ENCODE measurements around the gene NCK2. TPM values are rescaled to one million over a fixed set of nuclear protein-coding genes. Genes with fewer than 3 reads are reported as not detected.

Gene NCK2
- total and polyA plus RNA-seq, 2 of the 4 experiments (the other 2 are of a cell fraction): 15.8 to 22.2 TPM

DNA sequence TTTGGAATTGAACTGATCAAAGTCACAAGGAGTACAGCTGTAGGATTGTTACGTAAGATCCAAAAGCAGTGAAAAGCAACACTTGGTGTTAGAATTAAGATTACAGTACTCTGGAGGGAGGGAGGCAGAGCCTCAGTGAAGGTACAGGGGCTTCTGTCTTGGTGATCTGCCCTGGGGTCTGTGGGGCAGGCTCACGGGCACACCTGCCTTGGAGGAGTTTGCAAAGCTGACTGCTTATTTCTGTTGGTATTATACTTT, 114.9 kb downstream of the NCK2 start:
- no peak overlapping the region for H2AK9ac ChIP-seq (replicated peaks; ENCODE audit: low read depth, low read length, poor library complexity)
- no peak overlapping the region for H2BK120ac ChIP-seq (ENCODE audit: low read depth, low read length)
- H3K18ac ChIP-seq (ENCODE audit: low read depth, low read length): no peak overlapping the region
- no peaks in the 10 kb centered on the region for H3K9me3 ChIP-seq (ENCODE audit: control insufficient read depth, insufficient read depth, low read length)
- H4K5ac ChIP-seq (ENCODE audit: low read depth, low read length): no peak overlapping the region
- POLR2A ChIA-PET (ENCODE audit: unreplicated experiment): no interaction called here
- no peak overlapping the region for H3K56ac ChIP-seq (ENCODE audit: extremely low read depth, insufficient read depth, low read length)
- peaks cover 4% of the 10 kb centered on the region; the same call in 1 of the 2 replicates for H4K20me1 ChIP-seq (ENCODE audit: insufficient read depth, low read length)
- H3K4me3 ChIP-seq (ENCODE audit: insufficient read depth, low read depth, low read length): no peak overlapping the region
- no peak overlapping the region for H3K9ac ChIP-seq (ENCODE audit: low read depth, low read length)
- no peak overlapping the region for H3K4me2 ChIP-seq (ENCODE audit: low read depth, low read length)
- DNase-seq (no peak), ATAC-seq (ENCODE audit: low read depth) (no peak)
- H4K8ac ChIP-seq (ENCODE audit: low read depth in 2 of 2, low read length in 2 of 2): no peak overlapping the region
- no peaks in the 10 kb centered on the region for H3K27me3 ChIP-seq (ENCODE audit: control insufficient read depth, insufficient read depth, low read length)
- peaks cover 8% of the 10 kb centered on the region; the same call in 1 of the 2 replicates for H3K9me1 ChIP-seq (ENCODE audit: insufficient read depth, low read length)
- no peak overlapping the region for H2BK5ac ChIP-seq (ENCODE audit: low read depth, low read length, poor library complexity, severe bottlenecking)
- no peak overlapping the region for H2BK15ac ChIP-seq (ENCODE audit: low read depth, low read length)
- no peak overlapping the region for H2BK20ac ChIP-seq (ENCODE audit: low read depth, low read length)
- no peak for TF ChIP-seq CTCF (conservative IDR thresholded peaks at IDR 0.05; ENCODE audit: low read depth, low read length)
- TF ChIP-seq MXI1 (IDR thresholded peaks at IDR 0.05; ENCODE audit: borderline replicate concordance, low read depth, low read length): no peak
- no peak for TF ChIP-seq SMC3 (IDR thresholded peaks at IDR 0.05; ENCODE audit: low read depth, low read length)
- TF ChIP-seq USF2 (IDR thresholded peaks at IDR 0.05; ENCODE audit: low read depth, low read length): no peak
- no peak for TF ChIP-seq BHLHE40 (IDR thresholded peaks at IDR 0.05; ENCODE audit: low read depth, low read length)
- no peak for TF ChIP-seq CHD1 (IDR thresholded peaks at IDR 0.05; ENCODE audit: low read depth, low read length)
- TF ChIP-seq CEBPB (IDR thresholded peaks at IDR 0.05; ENCODE audit: low read depth, low read length): peak; percentile 58; the same call in 1 of the 2 replicates
- no peak for TF ChIP-seq MAFK (IDR thresholded peaks at IDR 0.05; ENCODE audit: low read depth, low read length)
- CTCF ChIA-PET: no interaction called here
- WGBS, 2 experiments (ENCODE audit: extremely low coverage in 2 of 2, insufficient read length in 1 of 2): 100% methylated on average over 1 of the region's 2 CpGs; no CpG with 5 or more reads in 1 of the 2 experiments
- BruUV-seq (replicated peaks): no TSS peak
- dilution Hi-C loops (cut with HindIII; ENCODE audit: low sequenced_read_pairs, unreplicated experiment): no loop called here
- no peak overlapping the region for H3K14ac ChIP-seq (replicated peaks; ENCODE audit: low read depth, low read length)
- no peak overlapping the region for H3K23ac ChIP-seq (ENCODE audit: low read depth, low read length)
- no peak overlapping the region for H2AFZ ChIP-seq (replicated peaks; ENCODE audit: low read length, poor library complexity)
- H4K91ac ChIP-seq (ENCODE audit: insufficient read depth, low read depth, low read length): no peak overlapping the region
- H2AK5ac ChIP-seq (ENCODE audit: low read depth, low read length): no peak overlapping the region
- peaks cover 3% of the 10 kb centered on the region; the same call in 1 of the 2 replicates for H3K4me1 ChIP-seq (ENCODE audit: control insufficient read depth, insufficient read depth, low read length)
- H3K36me3 ChIP-seq (ENCODE audit: control insufficient read depth, insufficient read depth, low read length): peaks cover 6% of the 10 kb centered on the region
- H3K79me1 ChIP-seq (ENCODE audit: low read depth in 1 of 2, low read length in 2 of 2): peaks cover 35 to 38% of the 10 kb centered on the region in 2 experiments
- no peak overlapping the region for H3K4ac ChIP-seq (ENCODE audit: low read depth, low read length)
- no peak overlapping the region for H3K27ac ChIP-seq (ENCODE audit: insufficient read depth, low read length)
- intact Hi-C loops (cut with micrococcal nuclease): loop anchor here (10.0 kb wide), 1 partner anchor 515 kb away; no protein-coding TSS in a partner anchor
- in situ Hi-C loops (cut with MboI; ENCODE audit: low sequenced_read_pairs): no loop called here

Data from IMR-90 (cell line).